ENCODE measurements around the gene DLG2.

The DLG2 gene

GRCh38 chr11:85438328-85438727, 188.8 kb downstream of the DLG2 start:
- TF ChIP-seq, protein P1, sequence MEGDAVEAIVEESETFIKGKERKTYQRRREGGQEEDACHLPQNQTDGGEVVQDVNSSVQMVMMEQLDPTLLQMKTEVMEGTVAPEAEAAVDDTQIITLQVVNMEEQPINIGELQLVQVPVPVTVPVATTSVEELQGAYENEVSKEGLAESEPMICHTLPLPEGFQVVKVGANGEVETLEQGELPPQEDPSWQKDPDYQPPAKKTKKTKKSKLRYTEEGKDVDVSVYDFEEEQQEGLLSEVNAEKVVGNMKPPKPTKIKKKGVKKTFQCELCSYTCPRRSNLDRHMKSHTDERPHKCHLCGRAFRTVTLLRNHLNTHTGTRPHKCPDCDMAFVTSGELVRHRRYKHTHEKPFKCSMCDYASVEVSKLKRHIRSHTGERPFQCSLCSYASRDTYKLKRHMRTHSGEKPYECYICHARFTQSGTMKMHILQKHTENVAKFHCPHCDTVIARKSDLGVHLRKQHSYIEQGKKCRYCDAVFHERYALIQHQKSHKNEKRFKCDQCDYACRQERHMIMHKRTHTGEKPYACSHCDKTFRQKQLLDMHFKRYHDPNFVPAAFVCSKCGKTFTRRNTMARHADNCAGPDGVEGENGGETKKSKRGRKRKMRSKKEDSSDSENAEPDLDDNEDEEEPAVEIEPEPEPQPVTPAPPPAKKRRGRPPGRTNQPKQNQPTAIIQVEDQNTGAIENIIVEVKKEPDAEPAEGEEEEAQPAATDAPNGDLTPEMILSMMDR (IDR thresholded peaks at IDR 0.05; ENCODE audit: low read depth, low read length): no peak
- no peak for DNase-seq (ENCODE audit: extremely low read depth, low read depth)

DNA sequence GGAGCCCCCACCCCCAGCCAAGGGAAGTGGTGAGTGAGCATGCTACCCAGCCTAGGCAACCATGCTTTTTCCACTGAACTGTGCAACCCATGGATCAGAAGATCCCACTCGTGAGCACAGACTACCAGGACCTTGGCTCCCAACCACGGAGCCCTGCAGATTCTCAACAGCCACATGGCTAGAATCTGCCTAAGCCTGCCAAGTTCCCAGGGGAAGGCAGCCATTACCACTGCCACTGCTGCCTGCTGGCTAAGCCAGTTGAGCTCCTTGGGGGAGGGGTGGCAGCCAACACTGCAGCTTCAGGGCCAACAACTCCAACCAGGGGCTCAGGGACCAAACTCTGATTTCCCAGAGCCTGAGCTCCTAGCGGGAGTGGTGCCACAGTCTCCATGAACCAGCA, 195.8 kb downstream of the DLG2 start:
- TF ChIP-seq, protein P1 (IDR thresholded peaks at IDR 0.05; ENCODE audit: low read depth, low read length): no peak
- no peak for DNase-seq (ENCODE audit: extremely low read depth, low read depth)

- TF ChIP-seq, protein P1 (IDR thresholded peaks at IDR 0.05; ENCODE audit: low read depth, low read length): no peak
Measured at GRCh38 chr11:85423794-85424193, 203.3 kb downstream of the DLG2 start.

DNA sequence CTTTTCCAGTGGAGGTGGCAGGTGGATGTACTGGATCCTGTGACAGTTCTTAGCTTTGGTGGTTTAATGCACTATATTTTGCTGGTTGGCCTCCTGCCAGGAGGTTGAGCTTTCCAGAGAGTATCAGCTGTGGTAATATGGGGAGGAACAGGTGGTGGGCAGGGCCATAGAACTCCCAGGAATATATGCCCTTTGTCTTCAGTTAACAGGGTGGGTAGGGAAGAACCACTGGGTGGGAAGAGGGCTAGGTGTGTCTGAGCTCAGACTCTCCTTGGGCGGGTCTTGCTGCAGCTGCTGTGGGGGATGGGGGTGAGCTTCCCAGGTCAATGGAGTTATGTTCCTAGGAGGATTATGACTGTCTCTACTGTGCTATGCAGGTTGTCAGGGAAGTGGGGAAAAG, 203.8 kb downstream of the DLG2 start:
- TF ChIP-seq, protein P1 (IDR thresholded peaks at IDR 0.05; ENCODE audit: low read depth, low read length): no peak
- DNase-seq (ENCODE audit: extremely low read depth, low read depth): no peak

More at GRCh38 chr11:85423794-85424193, 203.3 kb downstream of the DLG2 start:
- no peak for DNase-seq (ENCODE audit: extremely low read depth, low read depth)

- DNase-seq (ENCODE audit: extremely low read depth, low read depth): no peak
- TF ChIP-seq, protein P1 (IDR thresholded peaks at IDR 0.05; ENCODE audit: low read depth, low read length): no peak
Measured at GRCh38 chr11:85414175-85414574, 213.0 kb downstream of the DLG2 start.

GRCh38 chr11:85407648-85408047, 219.5 kb downstream of the DLG2 start:
- no peak for DNase-seq (ENCODE audit: extremely low read depth, low read depth)
- TF ChIP-seq, protein P1 (IDR thresholded peaks at IDR 0.05; ENCODE audit: low read depth, low read length): no peak

DNA sequence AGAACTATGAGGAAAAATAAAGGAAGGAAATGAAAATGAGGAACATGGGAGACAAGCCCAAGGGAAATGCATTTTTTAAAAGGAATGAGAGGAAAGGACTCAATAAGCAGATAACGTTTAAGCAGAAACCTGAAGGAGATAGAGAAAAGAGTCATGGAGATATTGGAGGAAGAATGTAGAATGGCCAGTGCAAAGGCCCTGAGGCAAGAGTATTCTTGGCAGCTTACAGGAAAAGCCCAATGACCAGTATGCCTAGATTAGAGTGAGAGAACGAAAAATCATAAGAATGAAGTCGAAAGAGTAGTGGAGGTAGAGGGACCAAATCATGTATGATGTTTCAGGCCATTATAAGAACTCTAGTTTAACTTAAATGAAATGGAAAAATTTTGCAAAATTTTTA, 220.3 kb downstream of the DLG2 start:
- DNase-seq (ENCODE audit: extremely low read depth, low read depth): no peak
- TF ChIP-seq, protein P1 (IDR thresholded peaks at IDR 0.05; ENCODE audit: low read depth, low read length): no peak
